VCaP (cell line): Measurements from ENCODE around the gene SMYD3.
A peak's percentile ranks its signal among the peaks of the same experiment; 100 is the strongest.

Source experiments
- H3K27ac ChIP-seq: fragments of 450-650 bp; 2 replicates; pipeline ENCODE4 v1.5.1; 2017
- TF ChIP-seq, protein P1 (sequence below): fragments of 450-650 bp; conservative IDR thresholded peaks from 2 replicates; pipeline ENCODE4 v1.5.1; 2017; ENCODE audit warnings: mild to moderate bottlenecking, moderate library complexity

Gene SMYD3

DNA sequence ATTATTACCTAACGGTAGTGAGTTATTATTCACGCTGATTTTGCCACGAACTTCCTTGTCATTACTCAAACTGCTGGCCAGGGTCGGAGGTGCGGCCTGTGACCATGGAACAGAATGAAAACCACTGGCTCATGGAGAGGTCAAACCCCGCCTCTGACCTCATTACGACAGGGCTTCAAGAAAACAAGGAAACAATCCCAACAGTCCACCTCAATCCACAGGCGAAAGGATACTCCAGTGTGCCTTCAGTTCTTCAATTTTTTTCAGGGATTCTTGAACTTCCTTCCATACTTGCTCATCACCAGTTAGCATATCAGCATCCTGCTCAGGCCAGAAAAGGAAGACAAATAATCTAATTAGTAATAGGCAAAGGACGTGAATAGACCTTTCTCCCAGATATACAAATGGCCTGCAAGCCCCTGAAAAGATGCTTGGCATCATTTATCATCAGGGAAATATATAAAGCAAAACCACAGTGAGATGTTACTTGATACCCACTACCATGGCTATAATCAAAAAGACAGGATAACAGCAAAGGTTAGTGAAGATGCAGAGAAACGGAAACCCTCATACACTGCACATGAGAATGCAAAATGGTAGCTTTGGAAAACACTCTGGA is 643.4 kb downstream of the SMYD3 start:
- TF ChIP-seq, protein P1, sequence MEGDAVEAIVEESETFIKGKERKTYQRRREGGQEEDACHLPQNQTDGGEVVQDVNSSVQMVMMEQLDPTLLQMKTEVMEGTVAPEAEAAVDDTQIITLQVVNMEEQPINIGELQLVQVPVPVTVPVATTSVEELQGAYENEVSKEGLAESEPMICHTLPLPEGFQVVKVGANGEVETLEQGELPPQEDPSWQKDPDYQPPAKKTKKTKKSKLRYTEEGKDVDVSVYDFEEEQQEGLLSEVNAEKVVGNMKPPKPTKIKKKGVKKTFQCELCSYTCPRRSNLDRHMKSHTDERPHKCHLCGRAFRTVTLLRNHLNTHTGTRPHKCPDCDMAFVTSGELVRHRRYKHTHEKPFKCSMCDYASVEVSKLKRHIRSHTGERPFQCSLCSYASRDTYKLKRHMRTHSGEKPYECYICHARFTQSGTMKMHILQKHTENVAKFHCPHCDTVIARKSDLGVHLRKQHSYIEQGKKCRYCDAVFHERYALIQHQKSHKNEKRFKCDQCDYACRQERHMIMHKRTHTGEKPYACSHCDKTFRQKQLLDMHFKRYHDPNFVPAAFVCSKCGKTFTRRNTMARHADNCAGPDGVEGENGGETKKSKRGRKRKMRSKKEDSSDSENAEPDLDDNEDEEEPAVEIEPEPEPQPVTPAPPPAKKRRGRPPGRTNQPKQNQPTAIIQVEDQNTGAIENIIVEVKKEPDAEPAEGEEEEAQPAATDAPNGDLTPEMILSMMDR: no peak
- no peak overlapping the region for H3K27ac ChIP-seq

DNA sequence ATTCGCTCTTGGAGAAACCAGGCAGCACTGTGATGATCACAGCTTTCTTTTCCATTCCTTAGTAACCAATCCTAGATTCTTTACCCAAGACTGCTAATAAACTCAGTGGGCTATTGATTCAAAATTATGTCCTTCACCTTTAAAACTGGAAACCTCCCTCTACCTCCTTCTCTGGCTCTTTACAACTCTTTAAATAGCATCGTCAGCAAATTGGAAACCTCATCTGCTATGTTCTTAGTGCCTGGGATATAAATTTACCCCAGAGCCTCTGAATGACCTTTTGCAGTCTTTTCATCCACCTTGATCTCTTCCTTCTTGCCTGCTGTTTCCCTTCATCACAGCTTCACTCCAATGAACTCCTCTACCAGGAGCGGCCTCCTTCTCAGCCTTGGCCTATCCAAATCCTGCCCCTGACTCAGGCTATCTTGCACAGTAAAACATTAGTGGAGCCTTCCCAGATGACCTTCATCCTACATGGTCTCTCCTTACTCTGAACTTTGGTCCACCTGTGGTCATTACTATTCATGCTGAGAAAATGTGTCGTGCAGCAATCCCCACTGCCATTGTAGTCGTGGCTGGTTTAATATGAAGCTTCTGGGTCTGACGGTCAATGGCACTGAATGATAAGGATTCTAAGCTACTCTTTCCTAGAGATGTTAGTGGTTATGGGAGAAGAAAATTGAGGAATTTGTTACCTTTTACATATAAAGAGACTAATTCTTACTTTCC is 644.1 kb downstream of the SMYD3 start:
- TF ChIP-seq, protein P1: no peak
- no peak overlapping the region for H3K27ac ChIP-seq

DNA sequence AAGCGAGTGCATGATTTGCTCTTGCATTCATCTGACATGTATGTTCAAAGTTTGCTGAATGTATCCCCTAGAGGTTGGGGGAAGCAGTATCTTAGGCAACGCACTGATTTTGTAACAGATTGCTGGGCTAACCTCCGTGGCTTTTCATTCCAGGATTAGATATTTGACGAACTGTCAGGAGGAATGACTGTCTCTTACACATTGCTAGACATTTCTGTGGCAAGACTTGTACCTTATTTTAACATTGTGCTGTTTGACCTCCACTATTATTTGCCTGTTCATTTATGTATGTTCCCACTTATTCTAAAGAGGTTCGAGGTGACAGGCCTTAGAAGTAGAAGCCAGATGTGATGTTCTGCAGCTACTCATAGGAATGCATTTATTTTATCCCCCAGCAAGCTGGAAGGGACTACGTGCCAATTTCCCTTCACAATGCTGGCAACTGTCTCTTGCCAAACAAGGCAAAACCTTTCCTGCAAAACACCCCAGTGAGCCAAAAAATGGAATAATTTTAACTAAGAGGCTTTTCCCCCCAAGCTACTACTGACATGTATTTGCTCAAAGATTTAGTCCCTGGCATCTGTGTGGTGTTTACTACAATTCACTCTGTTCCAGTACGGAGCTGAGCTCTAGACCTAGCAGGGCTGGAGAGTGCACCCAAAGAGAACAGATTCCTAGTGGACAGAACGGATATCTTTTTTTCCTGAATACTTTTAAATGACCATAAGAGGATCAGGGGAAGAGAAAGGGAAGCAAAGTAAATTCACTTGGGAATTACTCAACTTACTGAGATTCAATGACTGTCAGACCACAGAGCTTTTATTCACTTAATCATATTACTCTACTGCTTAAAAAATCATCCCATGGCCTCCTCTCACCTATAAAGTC is 646.2 kb downstream of the SMYD3 start:
- TF ChIP-seq, protein P1: no peak
- no peak overlapping the region for H3K27ac ChIP-seq

DNA sequence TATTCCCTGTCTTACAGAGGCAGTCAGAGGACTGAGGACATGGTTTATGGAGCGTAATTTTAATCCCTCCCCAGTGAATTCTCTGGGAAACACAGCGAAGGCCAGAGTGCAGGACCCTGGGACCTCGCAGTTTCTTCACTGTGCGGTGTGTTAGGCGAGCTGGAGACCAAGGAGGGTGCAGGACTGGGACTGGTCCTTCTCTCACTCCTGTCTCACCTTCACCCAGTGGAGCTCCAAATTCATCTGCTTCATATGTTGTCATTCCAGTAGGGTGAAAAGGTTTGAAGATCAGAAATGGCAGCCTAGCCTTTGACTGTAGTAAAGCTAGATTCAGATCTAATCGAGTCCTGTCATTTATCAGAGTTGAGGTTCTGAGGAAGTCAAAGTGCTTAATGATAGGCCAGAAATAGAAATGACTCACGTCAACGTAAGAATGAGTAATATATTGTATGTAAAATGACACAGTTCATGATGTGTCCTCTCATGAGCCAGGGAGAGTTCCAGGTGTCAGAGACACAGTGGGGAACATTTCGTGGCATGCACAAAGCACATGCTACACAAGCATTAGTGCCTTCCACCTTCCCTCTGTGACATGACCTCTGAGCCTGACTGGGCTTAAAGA is 647.5 kb downstream of the SMYD3 start:
- TF ChIP-seq, protein P1: no peak
- no peak overlapping the region for H3K27ac ChIP-seq

DNA sequence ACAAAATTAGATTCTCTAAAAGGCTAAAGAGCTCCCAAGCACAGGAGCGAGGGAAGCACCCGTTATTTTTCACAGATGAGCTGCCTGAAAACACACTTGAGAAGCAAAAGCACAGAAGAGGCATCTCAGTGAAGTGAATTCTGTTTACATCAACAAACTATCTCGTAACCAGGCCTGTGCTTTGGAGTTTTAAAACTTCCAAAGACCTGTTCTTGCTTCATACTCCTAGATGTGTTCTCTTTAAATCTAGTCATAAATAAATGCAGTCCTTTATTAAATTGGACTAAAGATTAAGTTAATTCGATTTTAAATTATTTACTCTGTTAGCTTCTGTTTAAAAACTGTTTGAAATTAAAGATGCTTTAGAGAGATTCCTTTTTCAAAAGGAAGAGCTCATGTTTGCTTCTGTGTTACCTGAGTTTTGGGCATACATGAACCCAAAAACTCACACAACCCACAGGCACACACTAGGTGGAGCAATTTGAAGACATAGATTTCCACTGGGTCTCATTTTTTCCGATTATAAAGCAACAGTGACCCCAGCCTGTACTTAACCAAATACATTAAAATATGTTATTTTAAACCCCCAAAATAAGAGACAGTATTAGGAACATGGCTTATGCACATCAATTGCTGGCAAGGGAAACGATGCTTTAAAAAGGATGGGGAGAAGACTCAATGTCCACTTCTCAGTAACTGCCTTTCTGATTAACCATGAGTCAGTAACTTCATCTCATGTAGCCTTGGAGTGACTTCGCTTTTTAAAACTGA is 648.2 kb downstream of the SMYD3 start:
- no peak overlapping the region for H3K27ac ChIP-seq
- TF ChIP-seq, protein P1: peak; percentile 48

DNA sequence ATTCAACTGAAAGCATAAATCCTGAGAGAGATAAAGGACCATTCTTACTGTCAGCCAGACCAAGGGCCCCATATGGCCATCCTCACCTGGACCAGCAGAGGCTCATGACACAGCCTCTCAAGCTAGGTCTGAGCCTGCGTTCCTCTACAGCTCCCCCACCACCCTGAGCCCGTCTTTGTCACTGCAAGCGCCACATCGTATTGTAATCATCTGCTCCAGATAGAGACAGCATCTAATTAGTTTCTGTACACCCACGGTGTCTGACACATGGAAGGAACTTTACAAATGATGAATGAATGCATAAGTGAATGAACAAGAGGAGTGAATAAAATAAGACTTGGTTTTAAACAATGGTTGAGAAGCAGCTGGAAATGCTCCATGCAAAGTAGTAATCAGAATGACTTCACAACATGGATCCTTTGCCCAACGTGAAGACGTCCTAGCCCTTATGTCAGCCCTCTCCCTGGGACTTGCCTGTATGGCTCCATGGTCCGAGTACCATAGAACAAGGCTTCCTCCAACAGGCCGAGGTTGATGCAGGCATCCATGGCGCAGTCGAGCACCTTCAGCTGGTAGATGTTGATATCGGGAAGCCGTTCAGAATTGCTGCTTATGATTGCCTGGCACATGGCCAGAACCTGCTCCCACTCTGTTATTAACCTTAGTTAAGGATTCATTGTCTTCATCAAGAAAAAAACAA is 648.9 kb downstream of the SMYD3 start:
- no peak overlapping the region for H3K27ac ChIP-seq
- TF ChIP-seq, protein P1: no peak
